Naive thymus-derived CD8-positive, alpha-beta T cell (primary cell): ENCODE data around the gene SLC39A11. TPM values are rescaled to one million over a fixed set of nuclear protein-coding genes. Genes with fewer than 3 reads are reported as not detected.

Source experiments
- ATAC-seq, 2 donors: fragments of 150-1000 bp; cut with Tn5 transposase in 1 of 2; sonication (Bioruptor Pico), chemical (Tn5 transposase) in 1 of 2; 1 replicate in 1 of 2; 2 replicates in 1 of 2; pipeline ENCODE4 v1.10.0; 2021; ENCODE audit warnings: mild to moderate bottlenecking in 2 of 2, moderate library complexity in 2 of 2
- POLR2A ChIA-PET: fragments of 350-600 bp; sonication (Branson Sonifier 250); formaldehyde crosslinking; loops from one replicate; lab custom pipeline; 2021; ENCODE audit warnings: antibody characterized with exemption; lab: Charles Lee
- DNase-seq, 10 donors: peaks; one replicate each; pipeline versions ENCODE4 v3.0.0 to v3.0.0-alpha.2; 2020 to 2022
- H3K27ac Mint-ChIP-seq, 10 donors: one replicate each; pipeline ENCODE4 v1.8.0; 2020 to 2022; ENCODE audit warnings: mild to moderate bottlenecking in 10 of 10, mixed read lengths in 10 of 10, moderate library complexity in 4 of 10, inconsistent platforms in 1 of 10
- H3K27me3 Mint-ChIP-seq, 5 donors: one replicate each; pipeline ENCODE4 v1.8.0; 2021 to 2022; ENCODE audit warnings: mixed read lengths in 5 of 5
- H3K36me3 Mint-ChIP-seq, 3 donors: one replicate each; pipeline ENCODE4 v1.8.0; 2020 to 2022; ENCODE audit warnings: mixed read lengths in 3 of 3, mild to moderate bottlenecking in 2 of 3, inconsistent platforms in 1 of 3
- H3K4me1 Mint-ChIP-seq, 4 donors: one replicate each; pipeline ENCODE4 v1.8.0; 2021 to 2022; ENCODE audit warnings: mixed read lengths in 4 of 4
- H3K4me3 Mint-ChIP-seq, 10 donors: one replicate each; pipeline ENCODE4 v1.8.0; 2020 to 2022; ENCODE audit warnings: mild to moderate bottlenecking in 10 of 10, mixed read lengths in 10 of 10, moderate library complexity in 6 of 10, inconsistent platforms in 1 of 10
- H3K9me3 Mint-ChIP-seq, 9 donors: one replicate each; pipeline ENCODE4 v1.8.0; 2020 to 2022; ENCODE audit warnings: mixed read lengths in 9 of 9, mild to moderate bottlenecking in 3 of 9, inconsistent platforms in 1 of 9, moderate library complexity in 1 of 9
- polyA plus RNA-seq, 3 donors: library from polyadenylated mRNA; unstranded; fragments of 300-500 nt; fragmentation: Illumina TruSeq; gene quantifications; one replicate each; pipeline ENCODE4 v1.2.3, GENCODE V29; 2021
- total RNA-seq, 8 experiments: library from RNA in 2 of 8; stranded (reverse) in 2 of 8; gene quantifications; one replicate each; pipeline ENCODE4 v1.2.3 and lab custom pipeline; 2021 to 2026

The SLC39A11 gene
- total and polyA plus RNA-seq, 5 experiments from 2014 or later: 6.2 to 14.4 (median 10.3) TPM

DNA sequence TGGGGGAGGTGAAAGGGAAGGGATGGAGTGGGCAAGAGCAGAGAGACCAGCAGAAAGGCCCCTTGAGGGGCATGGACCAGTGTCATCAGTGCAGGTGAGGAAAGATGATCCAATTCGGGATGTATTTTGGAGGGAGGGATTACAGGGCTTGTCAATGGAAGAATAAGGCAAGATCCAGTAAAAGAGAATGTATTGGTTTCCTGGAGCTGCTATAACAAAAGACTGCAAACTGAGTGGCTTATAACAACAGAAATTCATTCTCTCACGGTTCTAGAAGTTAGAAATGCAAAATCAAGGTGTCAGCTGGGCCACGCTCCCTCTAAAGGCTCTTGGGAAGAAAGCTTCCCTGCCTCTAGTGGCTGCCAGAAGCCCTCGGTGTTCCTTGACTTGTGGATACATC lies 41.7 kb downstream of the SLC39A11 start:
- ATAC-seq: no peak
- no peak overlapping the region for H3K27ac Mint-ChIP-seq

DNA sequence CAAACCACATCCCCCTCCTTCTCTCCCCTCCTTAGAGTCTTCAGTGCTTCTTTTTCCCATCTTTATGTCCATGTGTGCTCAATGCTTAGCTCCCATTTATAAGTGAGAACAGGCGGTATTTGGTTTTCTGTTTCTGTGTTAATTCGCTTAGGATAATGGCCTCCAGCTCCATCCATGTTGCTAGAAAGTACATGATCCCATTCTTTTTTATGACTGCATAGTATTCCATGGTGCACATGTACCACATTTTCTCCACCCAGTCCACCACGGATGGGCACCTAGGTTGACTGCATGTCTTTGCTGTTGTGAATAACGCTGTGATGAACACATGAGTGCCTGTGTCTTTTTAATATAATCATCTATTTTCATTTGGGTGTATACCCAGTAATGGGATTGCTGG lies 44.3 kb downstream of the SLC39A11 start:
- Mint-ChIP-seq H3K9me3 (peaks cover 0 to 8% (median 0%) of the 10 kb centered on the region in 9 donors), H3K27ac (no peak overlapping the region), H3K4me1 (peaks cover 0 to 14% (median 8%) of the 10 kb centered on the region in 4 donors), H3K36me3 (peaks cover 18 to 43% (median 21%) of the 10 kb centered on the region in 3 donors), H3K27me3 (no peaks in the 10 kb centered on the region), H3K4me3 (no peak overlapping the region)
- DNase-seq (no peak), ATAC-seq (no peak)
- POLR2A ChIA-PET: no interaction called here

More for the DNA sequence above, 41.7 kb downstream of the SLC39A11 start:
- peaks cover 15 to 37% (median 17%) of the 10 kb centered on the region in 3 donors for H3K36me3 Mint-ChIP-seq
- no peak overlapping the region for H3K4me3 Mint-ChIP-seq
- POLR2A ChIA-PET: no interaction called here
- H3K4me1 Mint-ChIP-seq: peaks cover 0 to 13% (median 7%) of the 10 kb centered on the region in 4 donors
- peaks cover 0 to 8% (median 0%) of the 10 kb centered on the region in 9 donors for H3K9me3 Mint-ChIP-seq
- DNase-seq: no peak
- no peaks in the 10 kb centered on the region for H3K27me3 Mint-ChIP-seq

DNA sequence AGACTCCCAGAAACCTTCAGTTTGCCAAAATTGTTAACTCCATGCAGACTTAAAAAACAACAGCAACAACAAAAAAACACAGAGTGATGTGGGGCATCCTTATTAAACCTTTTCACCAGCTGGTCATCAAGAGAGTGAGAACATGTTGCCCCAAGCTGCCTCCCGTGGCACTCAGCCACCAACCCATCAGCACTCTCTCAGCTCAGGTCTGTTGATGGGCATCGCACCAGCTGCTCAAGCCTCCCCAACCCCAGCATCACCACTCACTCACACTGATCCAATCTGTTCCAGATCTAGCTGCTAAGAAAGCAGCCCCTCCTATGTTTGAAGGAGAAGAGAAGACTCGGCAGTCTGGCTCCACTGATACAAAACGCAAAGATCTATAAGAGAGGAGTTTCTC lies 46.8 kb downstream of the SLC39A11 start:
- Mint-ChIP-seq H3K4me1 (peaks cover 0 to 12% (median 2%) of the 10 kb centered on the region in 4 donors), H3K27me3 (no peaks in the 10 kb centered on the region), H3K4me3 (no peak overlapping the region), H3K27ac (peak overlapping the region in 2 of 10 donors; percentile 22 to 46), H3K36me3 (peaks cover 26 to 54% (median 26%) of the 10 kb centered on the region in 3 donors), H3K9me3 (peaks cover 0 to 22% (median 10%) of the 10 kb centered on the region in 9 donors)
- DNase-seq (no peak), ATAC-seq (no peak)
- POLR2A ChIA-PET: no interaction called here

DNA sequence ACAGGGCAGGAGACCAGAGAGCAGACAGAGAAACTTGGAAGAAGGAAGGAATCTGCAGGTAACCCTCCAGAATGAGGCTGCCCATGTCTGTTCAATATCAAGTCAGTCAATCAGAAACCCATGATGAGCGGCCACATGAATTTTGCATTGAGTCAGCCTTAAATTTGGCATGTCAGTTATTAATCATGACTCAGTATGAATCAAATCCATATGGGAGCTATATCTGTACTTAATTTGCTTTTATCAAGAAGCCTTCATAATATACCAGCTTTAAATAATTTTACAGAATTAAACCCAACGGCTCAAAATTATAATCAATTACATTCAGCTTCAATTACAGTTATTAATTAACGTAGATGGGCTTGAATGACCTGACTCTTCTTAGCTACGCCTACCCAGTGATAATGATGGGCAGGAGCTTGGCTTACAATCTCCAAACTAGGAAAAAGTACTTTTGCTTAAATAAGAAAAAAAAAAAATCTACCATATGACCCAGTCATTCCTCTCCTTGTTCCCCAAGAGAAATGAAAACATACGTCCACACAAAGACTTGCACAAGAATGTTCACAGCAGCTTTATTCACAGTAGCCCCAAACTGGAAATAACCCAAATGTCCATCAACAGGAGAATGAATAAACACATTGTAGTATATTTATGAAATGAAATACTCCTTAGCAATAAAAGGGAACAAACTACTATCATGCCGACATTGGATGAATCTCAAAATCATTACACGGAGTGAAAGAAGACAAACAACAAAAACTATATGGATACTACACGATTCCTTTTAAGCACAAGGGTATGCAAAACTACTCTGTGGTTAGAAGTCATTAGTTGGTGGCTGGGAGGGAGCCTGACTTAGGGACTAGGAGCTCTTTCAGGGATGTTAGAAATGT lies 48.6 kb downstream of the SLC39A11 start:
- DNase-seq: no peak
- POLR2A ChIA-PET: no interaction called here
- no peak overlapping the region for H3K27ac Mint-ChIP-seq
- peaks cover 0 to 8% (median 2%) of the 10 kb centered on the region in 4 donors for H3K4me1 Mint-ChIP-seq
- H3K36me3 Mint-ChIP-seq: peaks cover 16 to 61% (median 21%) of the 10 kb centered on the region in 3 donors
- H3K4me3 Mint-ChIP-seq: no peak overlapping the region
- H3K27me3 Mint-ChIP-seq: no peaks in the 10 kb centered on the region
- H3K9me3 Mint-ChIP-seq: peaks cover 0 to 33% (median 14%) of the 10 kb centered on the region in 9 donors
- ATAC-seq: no peak

DNA sequence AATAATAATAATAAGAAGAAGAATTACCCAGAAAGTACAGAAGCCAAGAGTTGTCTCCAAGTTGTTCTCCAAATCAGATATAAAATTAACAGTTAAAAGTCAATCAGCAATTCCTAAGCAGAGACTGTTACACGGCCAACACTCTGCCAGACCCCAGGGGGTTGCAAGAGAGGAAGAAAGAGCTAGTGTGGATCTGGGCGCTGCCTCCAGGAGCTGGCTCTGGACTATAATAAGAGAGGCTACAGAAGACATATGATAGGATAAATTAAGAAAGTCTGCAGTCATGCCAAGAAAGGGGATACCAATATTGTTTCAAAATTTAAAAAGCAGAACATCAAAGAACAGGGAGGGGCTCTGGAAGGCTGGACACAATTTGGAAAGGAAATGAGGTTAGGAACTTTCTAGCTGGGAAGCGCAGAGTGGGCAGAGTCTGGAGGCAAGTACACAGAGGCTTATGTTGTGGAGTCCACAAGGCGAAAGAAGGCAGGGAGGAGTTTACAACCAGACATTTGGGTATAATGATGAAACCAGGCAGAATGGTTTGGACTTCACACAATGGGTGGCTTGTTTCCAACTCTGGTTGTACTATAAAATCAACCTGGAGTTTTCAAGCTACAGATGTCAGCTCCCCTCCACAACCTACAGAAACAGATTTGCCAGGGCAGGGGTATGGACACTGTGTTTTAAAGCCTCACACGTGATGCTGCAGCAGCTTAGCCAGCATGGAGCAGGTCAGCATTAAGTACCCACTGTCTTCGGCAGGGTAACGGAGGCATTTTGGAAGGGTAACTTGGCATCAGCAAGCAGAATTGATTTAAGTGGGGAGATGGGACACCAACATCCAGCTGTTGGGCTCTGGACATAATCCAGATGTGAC lies 49.4 kb downstream of the SLC39A11 start:
- H3K27ac Mint-ChIP-seq: no peak overlapping the region
- H3K4me3 Mint-ChIP-seq: no peak overlapping the region
- no peaks in the 10 kb centered on the region for H3K27me3 Mint-ChIP-seq
- H3K4me1 Mint-ChIP-seq: peaks cover 0 to 8% (median 2%) of the 10 kb centered on the region in 4 donors
- peaks cover 16 to 57% (median 21%) of the 10 kb centered on the region in 3 donors for H3K36me3 Mint-ChIP-seq
- H3K9me3 Mint-ChIP-seq: peaks cover 0 to 33% (median 14%) of the 10 kb centered on the region in 9 donors
- POLR2A ChIA-PET: no interaction called here
- ATAC-seq (no peak), DNase-seq (no peak)

DNA sequence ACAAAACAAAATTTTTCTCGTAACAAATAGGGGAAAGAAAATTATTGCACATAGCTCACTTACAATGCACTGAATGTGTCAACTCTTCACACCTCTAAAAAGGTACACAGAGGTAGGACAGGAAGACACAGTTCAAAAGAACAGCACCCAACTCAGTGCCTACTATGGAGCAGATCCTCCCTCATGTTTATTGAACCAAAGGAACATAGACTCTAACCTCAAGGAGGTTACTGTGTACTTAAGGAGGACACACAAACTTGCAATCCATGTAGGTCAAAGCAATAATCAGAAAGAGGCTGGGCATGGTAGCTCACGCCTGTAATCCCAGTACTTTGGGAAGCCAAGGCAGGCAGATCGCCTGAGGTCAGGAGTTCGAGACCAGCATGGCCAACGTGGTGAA lies 50.3 kb downstream of the SLC39A11 start:
- ATAC-seq: no peak
- POLR2A ChIA-PET: no interaction called here
- peaks cover 0 to 33% (median 14%) of the 10 kb centered on the region in 9 donors for H3K9me3 Mint-ChIP-seq
- H3K27ac Mint-ChIP-seq: no peak overlapping the region
- no peak overlapping the region for H3K4me3 Mint-ChIP-seq
- no peaks in the 10 kb centered on the region for H3K27me3 Mint-ChIP-seq
- no peak for DNase-seq
- H3K4me1 Mint-ChIP-seq: peaks cover 0 to 9% (median 2%) of the 10 kb centered on the region in 4 donors
- peaks cover 17 to 59% (median 26%) of the 10 kb centered on the region in 3 donors for H3K36me3 Mint-ChIP-seq

DNA sequence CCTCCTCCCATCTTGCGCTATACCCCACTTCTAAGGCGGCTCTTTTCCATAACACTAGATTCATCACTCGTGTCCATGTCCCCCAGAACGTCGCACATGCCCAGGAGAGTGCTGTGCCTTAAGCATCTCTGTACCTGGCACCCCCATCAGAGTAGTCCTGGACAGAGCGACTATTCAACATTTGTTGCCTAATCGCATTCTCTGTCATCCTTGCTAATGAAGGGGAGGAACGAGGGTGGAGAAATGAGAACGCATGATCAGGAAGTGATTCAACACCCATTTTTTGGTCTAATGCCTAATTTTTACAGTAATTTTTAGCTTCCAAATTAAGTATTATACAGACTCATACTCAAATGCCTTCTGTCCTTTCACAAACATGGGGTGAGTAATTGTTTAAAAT lies 53.2 kb downstream of the SLC39A11 start:
- Mint-ChIP-seq H3K27me3 (no peaks in the 10 kb centered on the region), H3K4me3 (no peak overlapping the region), H3K27ac (no peak overlapping the region), H3K9me3 (peaks cover 0 to 33% (median 14%) of the 10 kb centered on the region in 9 donors), H3K4me1 (peaks cover 0 to 8% (median 0%) of the 10 kb centered on the region in 4 donors), H3K36me3 (peaks cover 22 to 54% (median 22%) of the 10 kb centered on the region in 3 donors)
- POLR2A ChIA-PET: no interaction called here
- no peak for ATAC-seq
- DNase-seq: no peak

DNA sequence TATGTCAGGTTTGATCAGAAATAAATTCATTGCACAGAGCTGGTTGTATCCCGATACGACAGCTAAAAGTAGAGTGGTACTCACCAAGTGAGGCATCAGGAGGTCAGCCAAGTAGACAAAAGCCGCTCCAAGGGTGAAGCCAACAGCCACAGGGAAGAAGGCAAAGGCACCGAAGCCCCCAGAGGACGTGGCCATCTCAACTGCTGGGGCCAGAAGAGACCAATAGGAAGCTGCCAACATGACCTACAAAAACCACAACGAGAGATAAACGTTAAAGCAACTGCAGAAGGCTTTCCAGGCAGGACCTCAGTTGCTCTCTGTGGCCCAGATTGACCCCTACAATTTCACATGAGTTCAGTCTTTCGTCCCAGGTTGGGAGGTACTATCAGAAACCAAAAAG lies 61.0 kb downstream of the SLC39A11 start:
- DNase-seq (no peak), ATAC-seq (no peak)
- peaks cover 0 to 2% (median 0%) of the 10 kb centered on the region in 9 donors for H3K9me3 Mint-ChIP-seq
- POLR2A ChIA-PET: no interaction called here
- H3K4me3 Mint-ChIP-seq: no peak overlapping the region
- H3K36me3 Mint-ChIP-seq: peaks cover 8 to 49% (median 40%) of the 10 kb centered on the region in 3 donors
- H3K27me3 Mint-ChIP-seq: no peaks in the 10 kb centered on the region
- peaks cover 0 to 8% (median 0%) of the 10 kb centered on the region in 4 donors for H3K4me1 Mint-ChIP-seq
- peak overlapping the region in 1 of 10 donors; percentile 24 for H3K27ac Mint-ChIP-seq

DNA sequence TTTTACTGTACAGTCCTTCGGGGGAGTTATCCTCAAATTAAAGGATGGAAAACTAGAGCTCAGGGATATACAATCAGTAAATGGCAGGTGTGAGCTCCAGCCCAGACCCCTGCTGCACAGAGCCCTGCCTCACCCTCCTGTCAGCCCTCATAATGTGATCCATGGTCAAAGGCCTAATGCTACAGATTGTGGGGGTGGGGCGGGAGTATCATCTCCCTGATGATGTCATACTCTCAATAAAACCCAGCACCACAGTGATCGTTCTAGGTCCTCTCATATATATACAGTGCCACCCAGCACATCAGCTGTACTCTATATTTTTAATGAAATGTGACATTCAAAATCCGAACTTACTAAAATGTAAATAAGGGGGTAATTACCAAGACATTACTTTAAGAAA lies 61.5 kb downstream of the SLC39A11 start:
- POLR2A ChIA-PET: no interaction called here
- Mint-ChIP-seq H3K27ac (no peak overlapping the region), H3K9me3 (peaks cover 0 to 3% (median 0%) of the 10 kb centered on the region in 9 donors), H3K4me1 (peaks cover 0 to 8% (median 0%) of the 10 kb centered on the region in 4 donors), H3K27me3 (no peaks in the 10 kb centered on the region), H3K36me3 (peaks cover 8 to 50% (median 41%) of the 10 kb centered on the region in 3 donors), H3K4me3 (no peak overlapping the region)
- no peak for DNase-seq
- ATAC-seq: no peak

DNA sequence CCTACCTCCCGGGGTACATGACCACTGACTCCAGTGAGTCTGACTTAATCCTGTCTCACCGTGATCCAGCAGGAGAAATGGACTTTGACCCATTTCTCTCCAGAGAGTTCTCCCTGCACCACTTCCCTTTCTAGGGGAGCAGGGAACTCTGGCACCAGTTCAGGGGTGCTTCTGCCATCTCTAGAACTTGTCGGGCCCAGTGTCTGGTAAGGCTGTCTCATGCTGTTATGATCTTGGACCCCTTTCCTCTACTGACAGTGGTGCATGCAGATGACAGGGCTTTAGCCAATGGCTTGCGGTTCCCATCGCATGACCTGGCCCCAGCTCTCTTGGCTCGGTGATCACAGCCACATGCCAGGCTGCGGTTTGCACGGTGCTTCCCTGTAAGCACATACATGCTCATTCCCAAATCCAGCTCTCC lies 62.0 kb downstream of the SLC39A11 start:
- Mint-ChIP-seq H3K9me3 (peaks cover 0 to 4% (median 0%) of the 10 kb centered on the region in 9 donors), H3K4me1 (peaks cover 0 to 8% (median 0%) of the 10 kb centered on the region in 4 donors)
- ATAC-seq: no peak

DNA sequence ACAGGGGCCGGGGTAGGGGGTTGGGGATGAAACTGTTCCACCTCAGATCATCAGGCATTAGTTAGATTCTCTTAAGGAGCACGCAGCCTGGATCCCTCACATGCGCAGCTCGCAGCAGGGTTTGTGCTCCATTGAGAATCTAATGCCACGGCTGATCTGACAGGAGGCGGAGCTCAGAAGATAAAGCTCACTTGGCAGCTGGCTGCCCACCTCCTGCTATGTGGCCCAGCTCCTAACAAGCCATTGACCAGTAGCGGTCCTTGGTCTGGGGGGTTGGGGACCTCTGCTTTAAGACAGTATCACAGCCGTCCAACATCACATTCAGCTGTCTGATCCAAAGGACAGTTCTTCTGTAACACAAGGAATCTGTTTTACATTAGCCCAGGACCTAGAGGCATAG lies 62.5 kb downstream of the SLC39A11 start:
- peaks cover 8 to 56% (median 47%) of the 10 kb centered on the region in 3 donors for H3K36me3 Mint-ChIP-seq
- no peak for ATAC-seq
- H3K27ac Mint-ChIP-seq: no peak overlapping the region
- peaks cover 0 to 8% (median 0%) of the 10 kb centered on the region in 4 donors for H3K4me1 Mint-ChIP-seq
- POLR2A ChIA-PET: no interaction called here
- no peak overlapping the region for H3K4me3 Mint-ChIP-seq
- H3K27me3 Mint-ChIP-seq: no peaks in the 10 kb centered on the region
- peaks cover 0 to 4% (median 0%) of the 10 kb centered on the region in 9 donors for H3K9me3 Mint-ChIP-seq
- DNase-seq: no peak

More for the DNA sequence above, 62.0 kb downstream of the SLC39A11 start:
- POLR2A ChIA-PET: no interaction called here
- no peaks in the 10 kb centered on the region for H3K27me3 Mint-ChIP-seq
- no peak for DNase-seq
- H3K36me3 Mint-ChIP-seq: peaks cover 8 to 52% (median 44%) of the 10 kb centered on the region in 3 donors
- no peak overlapping the region for H3K4me3 Mint-ChIP-seq
- H3K27ac Mint-ChIP-seq: no peak overlapping the region

DNA sequence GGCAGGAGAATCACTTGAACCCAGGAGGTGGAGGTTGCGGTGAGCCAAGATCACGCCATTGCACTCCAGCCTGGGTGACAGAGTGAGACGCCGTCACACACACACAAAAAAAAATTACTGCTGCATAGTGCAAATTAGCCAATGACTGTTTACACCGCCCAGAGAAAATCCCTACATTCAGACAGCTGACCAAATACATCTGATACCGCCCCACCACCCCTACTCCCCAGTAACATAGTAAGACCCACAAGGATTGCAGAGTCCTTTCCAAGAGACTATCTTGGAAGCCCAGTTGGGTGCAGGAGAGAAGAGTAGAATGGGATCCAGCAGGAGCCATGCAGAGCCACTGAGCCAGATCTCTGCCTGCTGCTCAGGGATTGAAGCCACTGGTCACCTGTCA lies 63.5 kb downstream of the SLC39A11 start:
- H3K4me3 Mint-ChIP-seq: no peak overlapping the region
- H3K27ac Mint-ChIP-seq: no peak overlapping the region
- H3K9me3 Mint-ChIP-seq: peaks cover 0 to 4% (median 0%) of the 10 kb centered on the region in 9 donors
- peaks cover 0 to 6% (median 0%) of the 10 kb centered on the region in 4 donors for H3K4me1 Mint-ChIP-seq
- no peak for ATAC-seq
- no peak for DNase-seq
- peaks cover 8 to 60% (median 54%) of the 10 kb centered on the region in 3 donors for H3K36me3 Mint-ChIP-seq
- POLR2A ChIA-PET: no interaction called here
- H3K27me3 Mint-ChIP-seq: no peaks in the 10 kb centered on the region
